ENCODE measurements around the gene NMRK1.

Gene NMRK1

GRCh38 chr9:75063556-75064305, 24.2 kb downstream of the NMRK1 start:
- TF ChIP-seq CTCF (conservative IDR thresholded peaks at IDR 0.05; ENCODE audit: low read depth, low read length), result no peak
- no peak overlapping the region for H3K4me3 ChIP-seq (ENCODE audit: low read depth, low read length)
- no peak for DNase-seq (ENCODE audit: low read depth)

- DNase-seq (ENCODE audit: low read depth), result no peak
- TF ChIP-seq CTCF (conservative IDR thresholded peaks at IDR 0.05; ENCODE audit: low read depth, low read length), result no peak
- H3K4me3 ChIP-seq (ENCODE audit: low read depth, low read length), result no peak overlapping the region
Observed at GRCh38 chr9:75061169-75061568, 26.8 kb downstream of the NMRK1 start.

DNA sequence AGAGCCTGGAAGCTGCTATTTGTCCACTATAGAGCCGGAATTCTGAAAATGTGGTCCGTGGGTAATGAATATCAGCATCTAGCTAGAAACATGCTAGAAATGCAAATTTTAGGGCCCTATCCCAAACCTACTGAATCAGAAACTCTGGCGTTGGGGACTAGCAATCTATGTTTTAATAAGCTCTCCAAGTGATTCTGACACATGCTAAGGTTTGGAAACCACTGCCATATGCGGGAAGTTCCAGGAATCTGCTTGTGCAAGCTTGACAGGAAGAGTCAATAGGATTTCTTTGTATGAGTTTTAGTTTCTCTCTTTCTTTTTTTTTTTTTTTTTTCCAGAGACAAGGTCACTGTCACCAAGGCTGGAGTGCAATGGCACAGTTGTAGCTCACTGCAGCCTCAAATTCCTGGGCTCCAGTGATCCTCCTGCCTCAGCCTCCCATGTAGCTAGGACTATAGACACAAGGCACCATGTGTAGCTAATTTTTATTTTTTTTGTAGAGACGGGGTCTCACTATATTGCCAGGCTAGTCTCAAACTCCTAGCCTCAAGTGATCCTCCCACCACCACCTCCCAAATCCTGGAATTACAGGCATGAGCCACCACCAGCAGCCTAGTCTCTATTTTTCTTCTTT, 33.5 kb downstream of the NMRK1 start:
- DNase-seq (ENCODE audit: low read depth), result peak; percentile 7
- TF ChIP-seq CTCF (conservative IDR thresholded peaks at IDR 0.05; ENCODE audit: low read depth, low read length), result no peak
- H3K4me3 ChIP-seq (ENCODE audit: low read depth, low read length), result no peak overlapping the region

DNA sequence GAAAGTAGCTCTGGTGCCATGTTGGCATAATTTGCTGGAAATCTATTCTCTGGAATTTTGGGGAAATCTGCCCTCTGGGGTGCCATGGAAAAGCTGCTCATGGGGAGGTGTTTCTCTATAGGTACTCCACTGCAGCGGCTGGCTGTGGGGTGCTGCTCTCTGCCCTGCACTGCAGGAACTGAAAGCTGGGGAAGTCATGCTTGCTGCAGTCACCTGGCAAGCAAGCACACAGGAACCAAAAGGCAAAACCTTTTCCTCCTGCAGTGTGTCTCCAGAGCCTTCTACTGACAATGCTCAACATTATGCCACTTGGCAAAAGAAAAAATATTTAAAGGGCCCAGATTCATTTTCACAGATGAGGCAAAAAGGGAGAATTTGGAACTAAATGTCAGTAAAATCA, 34.1 kb downstream of the NMRK1 start:
- DNase-seq (ENCODE audit: low read depth), result no peak
- no peak for TF ChIP-seq CTCF (conservative IDR thresholded peaks at IDR 0.05; ENCODE audit: low read depth, low read length)
- no peak overlapping the region for H3K4me3 ChIP-seq (ENCODE audit: low read depth, low read length)

- no peak for TF ChIP-seq CTCF (conservative IDR thresholded peaks at IDR 0.05; ENCODE audit: low read depth, low read length)
- H3K4me3 ChIP-seq (ENCODE audit: low read depth, low read length), result no peak overlapping the region
- DNase-seq (ENCODE audit: low read depth), result no peak
Observed at GRCh38 chr9:75051285-75051684, 36.7 kb downstream of the NMRK1 start.

- no peak overlapping the region for H3K4me3 ChIP-seq (ENCODE audit: low read depth, low read length)
- no peak for TF ChIP-seq CTCF (conservative IDR thresholded peaks at IDR 0.05; ENCODE audit: low read depth, low read length)
- DNase-seq (ENCODE audit: low read depth), result no peak
Observed at GRCh38 chr9:75047506-75047905, 40.4 kb downstream of the NMRK1 start.

Data from choroid plexus epithelial cell (primary cell).